ENCODE results near the gene AVL9. TPM values are rescaled to one million over a fixed set of nuclear protein-coding genes. Genes with fewer than 3 reads are reported as not detected.
"Not testable (repeated sequence)": the region's sequence is repeated elsewhere in the genome, so short reads cannot be mapped to it uniquely, and the experiment has no call there.

Gene AVL9
- total RNA-seq, 1 donor from 2014 or later = 35.2 TPM

DNA sequence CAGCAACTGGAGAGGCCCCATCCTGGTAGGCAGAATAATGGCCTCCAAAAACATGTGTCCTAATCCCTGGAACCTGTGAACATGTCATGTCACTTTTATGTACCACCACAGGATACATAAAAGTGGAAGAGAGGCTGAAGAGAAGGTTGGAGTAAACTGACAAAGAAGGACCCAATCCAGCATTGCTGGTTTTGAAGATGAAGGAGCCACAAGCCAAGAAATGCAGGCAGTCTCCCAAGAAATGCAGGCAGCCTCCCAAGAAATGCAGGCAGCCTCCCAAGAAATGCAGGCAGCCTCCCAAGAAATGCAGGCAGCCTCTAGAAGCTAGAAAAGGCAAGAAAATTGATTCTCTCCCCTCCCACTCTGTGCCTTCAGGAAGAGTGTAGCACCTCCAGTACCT is 142.3 kb downstream of the AVL9 start:
- DNase-seq (ENCODE audit: low read depth in 2 of 2) = not testable (repeated sequence)

Other genes with a start within 250 kb of the AVL9 start
- 13.1 and 16.3 TPM in 2 replicates for gene LSM5, start 5.1 kb upstream of the AVL9 start, total RNA-seq

All from dermis microvascular lymphatic vessel endothelial cell (primary cell).